CD1c-positive myeloid dendritic cell (primary cell): ENCODE results near the gene SUGP1.

Experiments used
- DNase-seq: peaks from one replicate; pipeline ENCODE4 v3.0.0-alpha.2; 2016; ENCODE audit errors: extremely low spot score

The SUGP1 gene

DNA sequence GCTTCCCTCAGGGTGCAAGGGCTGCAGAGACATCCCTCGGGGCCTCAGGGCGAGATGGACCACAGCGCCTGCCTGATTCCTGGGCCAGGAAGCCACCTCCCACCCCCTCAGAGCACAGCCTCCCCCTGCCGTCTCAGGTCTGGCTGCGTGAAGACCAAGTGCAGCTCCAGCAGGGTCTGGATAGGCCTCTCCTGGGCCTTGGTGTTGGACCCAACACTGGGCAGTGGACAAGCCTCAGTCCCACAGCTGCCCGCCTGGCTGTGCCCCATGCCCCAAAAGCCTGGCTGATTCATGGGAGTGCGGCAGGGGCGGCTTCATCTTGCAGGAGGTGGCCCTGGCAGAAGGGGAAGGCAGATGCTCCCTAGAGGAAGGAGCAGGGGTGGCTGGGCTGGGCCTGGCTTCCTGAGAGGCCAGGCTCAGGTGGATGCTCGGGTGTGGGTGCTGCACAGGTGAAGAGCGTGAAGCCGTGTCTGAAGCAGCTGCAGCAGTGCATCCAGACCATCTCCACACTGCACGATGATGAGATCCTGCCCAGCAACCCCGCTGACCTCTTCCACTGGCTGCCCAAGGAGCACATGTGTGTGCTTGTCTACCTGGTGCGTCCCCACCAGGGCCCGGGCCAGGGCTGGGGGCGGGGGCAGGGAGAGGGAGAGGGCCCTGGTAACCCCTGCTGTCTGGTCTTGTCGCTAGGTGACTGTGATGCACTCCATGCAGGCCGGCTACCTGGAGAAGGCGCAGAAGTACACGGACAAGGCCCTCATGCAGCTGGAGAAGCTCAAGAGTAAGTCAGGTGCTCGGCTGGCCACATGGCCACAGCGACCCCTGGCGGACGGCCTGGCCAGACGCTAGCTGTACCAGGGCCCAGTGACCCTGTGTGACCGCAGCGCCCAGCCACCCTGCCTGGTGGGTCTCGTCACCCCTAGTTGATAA, 22.0 kb upstream of the SUGP1 start:
- DNase-seq: no peak

DNA sequence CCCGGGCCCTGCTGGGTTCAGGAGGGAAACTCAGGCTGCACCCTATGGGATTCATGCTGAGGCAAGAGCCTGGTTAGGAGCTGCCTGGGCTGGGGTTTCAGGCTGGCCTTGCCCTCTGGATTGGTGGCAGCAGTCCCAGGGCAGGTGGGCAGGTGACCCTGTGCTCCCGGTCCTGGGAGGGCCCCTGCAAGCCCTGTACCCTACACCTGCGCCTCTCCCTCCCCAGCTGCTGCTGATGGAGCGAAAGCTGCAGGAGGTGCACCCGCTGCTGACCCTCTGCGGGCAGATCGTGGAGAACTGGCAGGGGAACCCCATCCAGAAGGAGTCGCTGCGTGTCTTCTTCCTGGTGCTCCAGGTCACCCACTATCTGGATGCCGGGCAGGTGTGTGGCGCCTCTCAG, 20.7 kb upstream of the SUGP1 start:
- DNase-seq: no peak

DNA sequence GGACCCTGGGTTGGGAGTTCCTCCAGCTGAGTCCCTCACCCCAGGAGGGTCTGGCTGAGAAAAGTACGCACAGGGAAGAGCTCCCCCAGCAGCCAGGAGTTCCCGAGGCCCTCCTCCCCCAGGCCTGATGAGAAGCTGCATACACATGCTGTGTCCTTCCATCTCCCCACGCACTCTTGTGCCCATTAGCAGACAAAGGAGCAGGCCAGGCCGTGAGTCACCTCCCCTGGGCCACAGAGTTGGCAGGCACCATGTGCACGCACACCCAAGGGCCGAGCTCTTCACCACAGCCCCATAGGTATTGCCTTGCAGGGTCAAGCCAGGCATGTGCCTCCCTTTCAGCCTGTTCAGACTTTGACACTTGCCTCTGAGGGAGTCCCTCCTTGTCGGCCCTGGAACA, 17.8 kb upstream of the SUGP1 start:
- DNase-seq: no peak

DNA sequence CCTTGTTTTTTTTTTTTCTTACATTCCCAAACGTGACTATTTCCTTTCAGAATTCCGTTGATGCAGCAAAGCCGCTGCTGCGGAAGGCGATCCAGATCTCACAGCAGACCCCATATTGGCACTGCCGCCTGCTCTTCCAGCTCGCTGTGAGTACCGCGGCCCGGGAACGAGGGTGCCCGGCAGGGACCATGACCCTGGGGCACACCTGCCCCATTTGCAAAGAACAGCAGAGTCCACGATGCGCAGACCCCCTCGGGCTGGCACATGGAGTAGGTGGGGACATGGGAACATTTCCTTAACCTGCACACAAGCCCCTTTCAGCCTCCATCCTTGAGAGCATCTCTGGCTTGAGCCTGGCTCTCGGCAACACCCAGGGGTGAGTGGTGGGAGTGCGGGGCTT, 16.8 kb upstream of the SUGP1 start:
- no peak for DNase-seq

DNA sequence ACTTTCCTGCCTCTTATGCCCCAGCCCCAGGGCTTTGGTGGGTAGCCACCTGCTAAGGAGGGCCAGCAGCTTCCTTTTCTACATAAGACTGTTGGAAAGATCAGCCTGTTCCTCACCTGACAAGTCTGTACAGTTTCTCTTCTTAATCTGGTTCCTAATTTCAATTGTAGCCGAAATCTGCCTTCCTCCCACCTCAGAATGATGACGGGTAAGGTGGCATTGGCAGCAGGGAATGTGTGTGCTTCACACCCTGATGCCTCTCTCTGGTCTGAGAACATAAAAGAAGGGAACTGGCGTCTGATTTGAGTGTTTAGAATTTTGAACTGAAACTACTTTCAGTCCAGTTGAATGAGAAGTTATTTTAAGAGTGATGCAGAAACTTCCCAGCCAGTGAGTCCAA, 16.3 kb upstream of the SUGP1 start:
- DNase-seq: no peak

DNA sequence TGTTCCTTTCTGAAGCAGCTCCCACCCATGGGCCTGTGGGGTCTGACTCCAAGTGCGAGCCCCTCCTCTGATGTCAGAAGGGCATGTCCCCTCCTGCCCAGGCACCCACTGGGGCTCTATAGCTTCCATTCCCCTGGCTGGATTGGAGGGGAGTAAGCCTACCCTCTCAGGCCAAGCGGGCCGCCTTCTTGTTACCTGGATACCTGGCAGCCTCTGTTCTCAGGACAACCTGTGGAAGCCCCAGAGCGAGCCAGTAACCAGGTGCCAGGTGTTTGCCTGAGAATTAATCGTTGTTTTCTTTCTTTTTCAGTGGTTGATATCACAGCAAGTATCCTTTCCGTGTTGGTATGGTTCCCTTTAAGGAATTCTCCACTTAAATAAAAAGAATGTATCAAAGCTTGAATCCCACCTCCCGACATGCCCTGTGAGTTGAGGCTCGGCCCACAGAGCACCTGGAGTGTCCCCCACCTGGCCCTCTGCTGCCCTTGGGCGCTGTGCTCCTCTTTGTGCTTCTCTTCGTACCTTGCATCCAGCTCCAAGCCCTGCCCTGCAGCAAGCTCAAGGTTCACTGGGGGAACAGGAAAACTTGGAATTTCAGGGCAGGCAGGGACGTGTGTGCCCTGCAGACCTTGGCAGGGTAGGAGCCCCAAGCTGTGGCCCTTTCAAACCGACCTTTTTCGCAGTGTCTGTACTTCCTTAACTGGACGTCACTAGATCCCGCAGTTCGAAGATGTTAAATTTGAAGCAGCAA, 15.3 kb upstream of the SUGP1 start:
- no peak for DNase-seq

DNA sequence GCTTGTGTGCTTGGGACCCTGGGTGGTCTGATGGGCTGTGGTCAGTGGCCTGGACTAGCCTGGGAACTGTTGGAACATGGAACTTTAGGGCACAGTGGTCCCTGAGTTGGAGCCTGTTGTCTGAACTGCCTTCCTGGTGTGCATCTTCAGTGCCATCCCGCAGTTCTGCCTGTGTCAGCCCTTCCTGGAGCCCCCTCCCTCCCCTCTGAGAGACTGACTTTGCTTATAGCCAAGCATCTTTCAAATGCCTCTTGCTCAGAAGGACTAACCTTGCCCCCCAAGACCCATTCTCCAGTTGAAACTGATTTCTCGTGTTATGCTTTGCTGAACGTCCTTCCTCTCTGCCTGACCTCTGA, 14.7 kb upstream of the SUGP1 start:
- DNase-seq: no peak

DNA sequence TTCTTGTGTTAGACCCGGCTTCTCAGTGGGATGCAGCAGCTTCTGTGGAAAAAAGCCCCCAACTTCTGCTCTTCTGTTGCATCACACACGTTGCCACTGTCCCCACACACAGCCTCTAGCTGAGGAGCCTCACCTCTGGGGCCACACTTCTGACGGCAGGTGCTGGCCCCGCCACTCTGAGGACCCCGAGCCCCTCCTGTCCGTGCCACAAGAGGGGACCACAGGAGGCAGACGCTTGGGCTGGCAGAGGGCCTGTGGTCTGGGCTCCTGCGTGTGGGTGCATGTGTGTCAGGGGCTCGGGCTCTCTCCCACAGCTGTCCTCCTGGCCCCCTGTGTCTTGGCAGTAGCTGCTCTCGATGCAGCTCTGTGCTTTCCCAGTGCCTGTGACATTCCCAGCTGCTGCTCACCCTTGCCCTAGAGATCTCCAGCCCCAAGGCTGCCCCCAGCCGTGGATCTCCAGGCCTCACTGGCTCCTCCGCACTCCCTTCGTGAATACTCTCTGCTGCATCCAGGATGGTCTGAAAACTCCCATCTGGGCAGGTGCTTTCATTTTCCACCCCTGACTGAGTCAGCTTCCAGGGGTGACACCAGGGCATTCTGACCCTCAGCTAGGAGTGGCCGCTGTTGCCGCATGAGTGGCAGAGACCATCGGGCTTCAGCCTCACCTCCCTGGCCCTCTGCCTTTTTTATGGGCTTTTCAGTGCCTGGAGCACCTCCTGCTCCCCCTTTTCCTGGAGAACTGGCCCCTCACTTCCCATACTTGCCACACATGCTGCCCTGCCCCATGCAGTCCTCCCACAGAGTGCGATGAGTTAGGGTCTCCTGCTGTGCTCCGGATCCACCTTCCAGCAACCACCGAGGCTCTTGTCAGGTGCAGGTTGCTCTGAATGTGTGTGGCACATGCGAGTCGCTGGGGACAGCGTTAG, 14.0 kb upstream of the SUGP1 start:
- DNase-seq: no peak

DNA sequence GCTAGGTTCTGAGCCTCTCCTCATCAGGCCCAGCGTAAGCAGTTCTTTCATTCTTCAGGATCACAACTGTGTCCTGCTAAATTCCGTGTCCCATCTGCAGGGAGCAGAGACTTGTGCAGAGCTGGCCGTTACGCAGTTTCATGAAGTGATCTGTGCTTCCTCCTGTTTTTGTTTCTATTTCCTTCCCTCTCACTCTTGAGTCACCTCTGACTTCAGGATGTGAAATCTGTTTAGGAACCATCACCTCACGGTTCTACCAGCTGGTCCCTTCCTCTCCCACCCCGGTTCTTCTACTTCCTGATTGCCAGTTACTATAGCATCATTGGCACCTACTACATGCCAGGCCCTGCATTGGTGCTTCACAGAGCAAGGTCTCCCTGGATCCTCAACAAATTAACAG, 8.8 kb upstream of the SUGP1 start:
- peak; percentile 56 for DNase-seq

DNA sequence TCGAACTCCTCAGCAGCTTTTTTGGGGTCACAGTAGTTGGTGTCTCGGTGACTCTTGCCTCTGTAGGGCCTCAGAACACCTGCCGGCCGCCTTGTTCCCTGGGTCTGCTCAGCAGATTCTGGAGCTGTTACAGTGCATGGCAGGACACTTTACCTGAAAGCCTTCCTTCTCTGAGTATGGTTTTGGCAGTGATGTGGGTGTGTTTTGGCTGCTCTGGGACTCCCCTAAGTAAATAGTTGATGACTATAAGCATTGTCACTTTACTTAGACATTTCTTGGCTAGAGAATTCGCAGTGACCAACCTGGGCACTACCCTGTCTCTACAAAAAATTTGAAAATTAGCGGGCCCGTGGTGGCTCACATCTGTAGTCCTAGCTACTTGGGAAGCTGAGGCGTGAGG, 7.4 kb upstream of the SUGP1 start:
- DNase-seq: no peak

DNA sequence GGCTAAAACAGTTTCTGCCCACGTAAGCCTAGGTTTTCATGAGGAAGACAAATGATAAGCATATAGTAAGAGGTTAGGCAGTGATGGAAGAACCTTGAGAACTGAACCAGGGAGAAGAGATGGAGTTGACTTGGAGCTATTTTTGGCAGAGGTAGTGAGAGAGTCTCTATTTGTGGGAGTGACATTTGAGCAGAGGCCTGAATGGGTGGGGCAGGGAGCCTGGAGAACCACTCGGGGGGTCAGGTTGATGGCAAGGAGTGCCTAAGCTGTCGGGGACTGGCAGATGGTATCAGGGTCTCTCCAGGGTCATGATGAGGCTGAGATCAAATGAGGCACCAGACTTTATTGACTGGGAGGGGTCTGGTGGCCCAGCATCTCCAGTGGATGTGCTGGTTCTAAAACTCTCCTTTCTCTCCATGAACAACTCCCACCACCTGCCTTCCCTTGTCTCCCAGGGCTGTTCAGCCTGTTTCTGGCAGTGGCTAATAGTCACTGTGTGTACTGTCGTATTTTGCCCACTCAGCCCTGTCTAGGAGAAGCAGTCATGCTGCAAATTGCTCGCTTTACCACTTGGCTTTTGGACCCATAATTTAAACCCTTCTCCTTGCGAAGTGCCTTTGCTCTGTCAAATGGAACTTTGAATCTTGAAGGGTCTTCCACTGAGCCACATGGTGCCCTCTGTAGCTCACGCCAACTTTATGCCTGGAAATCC, 3.9 kb upstream of the SUGP1 start:
- DNase-seq: no peak

DNA sequence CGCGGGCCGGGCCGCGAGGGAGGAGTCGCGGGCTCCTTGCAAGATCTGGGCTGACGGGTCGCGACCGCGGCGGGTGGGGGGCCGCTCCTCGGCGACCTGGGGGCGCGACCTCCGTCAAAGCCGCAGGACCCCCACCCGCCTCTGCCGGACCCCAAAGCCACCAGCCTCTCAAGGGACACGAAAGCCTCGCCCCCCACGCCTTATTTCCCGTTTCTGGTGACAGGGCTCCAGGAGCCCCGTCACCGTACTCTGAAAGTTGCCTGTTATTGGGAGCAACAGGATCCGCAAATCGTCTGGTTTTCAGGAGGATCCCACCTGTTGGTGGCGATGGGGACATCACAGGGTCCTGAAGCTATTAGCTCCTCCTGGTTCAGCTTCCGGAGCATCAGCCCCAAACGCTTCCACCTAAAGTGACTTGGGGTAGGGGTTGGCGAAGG, 850 bp upstream of the SUGP1 start:
- peak; percentile 65 for DNase-seq

DNA sequence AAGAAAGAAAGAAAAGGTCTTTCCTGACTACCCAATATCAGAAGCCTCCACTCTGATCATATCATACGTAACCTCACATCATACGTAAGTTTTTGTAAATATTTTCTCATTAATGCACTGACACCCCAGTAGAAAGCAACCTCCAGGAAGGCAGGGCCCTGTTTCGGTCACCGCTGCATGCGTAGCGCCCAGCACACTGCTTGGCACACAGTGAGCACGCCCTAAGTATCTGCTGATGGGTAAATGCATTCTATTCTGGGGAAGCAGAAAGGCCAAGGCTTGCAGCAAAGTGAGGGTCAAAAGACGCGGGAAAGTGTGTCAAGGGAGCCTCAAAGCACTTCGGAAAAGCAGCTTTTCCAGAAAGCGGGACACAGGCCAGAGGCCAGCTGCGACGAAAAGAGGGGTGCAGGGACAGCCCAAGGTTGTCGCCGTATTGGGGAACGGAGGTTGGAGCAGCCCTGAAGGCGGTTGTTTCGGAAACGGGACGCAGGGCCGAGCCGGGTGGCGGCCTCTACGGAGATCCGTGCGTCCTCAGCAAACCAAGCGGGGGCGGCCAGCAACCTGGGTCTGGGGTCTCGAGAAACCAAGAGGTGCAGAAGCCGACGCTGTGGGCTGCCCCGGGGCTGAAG, 463 bp downstream of the SUGP1 start:
- DNase-seq: no peak

DNA sequence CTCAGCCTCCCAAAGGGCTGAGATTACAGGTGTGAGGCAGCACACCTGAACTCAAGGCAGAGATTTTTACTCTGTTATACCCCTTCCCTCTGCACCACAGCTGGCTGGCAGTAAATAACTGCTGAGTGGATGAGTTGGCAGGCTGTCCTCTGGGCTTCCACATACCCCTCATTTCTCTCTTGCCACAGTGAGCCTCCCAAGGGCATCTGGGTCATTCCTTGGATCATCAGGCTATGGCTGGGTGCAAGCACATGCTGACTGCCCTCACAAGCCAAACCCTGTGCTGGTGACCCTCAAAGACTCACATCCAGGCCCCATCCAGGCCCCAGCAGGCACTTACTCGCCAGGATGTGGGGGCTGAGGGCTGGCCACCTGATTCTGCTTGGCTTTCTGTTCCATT, 4.2 kb downstream of the SUGP1 start:
- DNase-seq: no peak

DNA sequence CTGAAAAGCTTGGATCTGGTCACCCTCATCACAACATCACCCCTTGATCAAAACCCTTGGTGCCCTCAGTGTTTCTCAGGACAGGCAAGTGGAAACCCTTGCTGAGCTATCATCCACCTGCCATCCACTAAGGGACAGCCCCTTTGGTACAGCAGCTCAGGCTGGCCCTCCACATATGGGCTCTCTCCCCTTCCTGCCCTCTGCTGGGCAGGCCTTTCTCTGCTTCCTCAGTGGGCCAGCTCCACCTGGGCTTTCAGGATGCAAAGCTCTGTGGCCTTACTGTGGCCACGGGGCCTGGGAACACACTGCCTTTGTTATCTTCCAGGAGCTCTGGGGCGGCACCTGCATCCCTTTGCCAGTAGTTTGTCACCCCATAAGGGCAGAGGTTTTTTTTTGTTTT, 4.9 kb downstream of the SUGP1 start:
- no peak for DNase-seq

DNA sequence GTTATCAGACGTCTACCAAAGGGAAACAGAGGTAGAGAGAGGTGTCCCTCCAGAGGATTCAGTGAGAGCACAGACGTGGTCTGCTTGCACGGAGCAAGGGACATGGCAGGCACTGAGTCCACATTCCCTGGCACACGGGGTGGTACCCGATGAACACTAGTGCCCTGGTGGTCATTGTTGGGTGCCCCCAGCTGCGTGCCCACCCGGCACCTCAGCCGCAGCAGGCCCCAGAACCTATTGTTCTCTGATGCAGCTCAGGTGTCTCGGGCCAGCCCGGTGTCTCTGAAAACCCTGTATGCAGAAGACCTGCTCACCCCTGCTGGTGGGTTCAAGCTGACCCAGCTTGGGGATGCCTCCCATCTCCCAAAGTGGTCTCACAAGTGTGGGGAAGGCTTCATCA, 11.9 kb downstream of the SUGP1 start:
- DNase-seq: no peak

DNA sequence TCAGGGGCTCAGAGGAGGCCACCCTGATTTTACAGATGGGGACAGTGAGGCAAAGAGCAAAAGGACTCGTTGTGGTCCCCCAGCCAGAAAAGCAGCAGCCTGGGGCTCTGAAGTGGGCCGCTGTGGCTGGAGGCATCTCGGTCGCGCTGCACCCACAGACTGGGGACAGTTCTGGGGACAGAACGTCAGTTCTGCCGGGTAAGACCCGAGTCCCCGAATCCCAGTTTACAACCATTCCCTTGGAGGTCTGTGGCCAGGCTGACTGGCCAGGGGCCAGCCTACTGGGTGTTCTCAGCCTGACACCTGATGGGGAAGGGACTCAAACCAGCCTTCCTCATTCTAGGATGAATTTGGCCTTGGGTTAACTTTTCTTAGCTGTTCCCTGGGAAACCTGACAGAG, 14.1 kb downstream of the SUGP1 start:
- DNase-seq: no peak

DNA sequence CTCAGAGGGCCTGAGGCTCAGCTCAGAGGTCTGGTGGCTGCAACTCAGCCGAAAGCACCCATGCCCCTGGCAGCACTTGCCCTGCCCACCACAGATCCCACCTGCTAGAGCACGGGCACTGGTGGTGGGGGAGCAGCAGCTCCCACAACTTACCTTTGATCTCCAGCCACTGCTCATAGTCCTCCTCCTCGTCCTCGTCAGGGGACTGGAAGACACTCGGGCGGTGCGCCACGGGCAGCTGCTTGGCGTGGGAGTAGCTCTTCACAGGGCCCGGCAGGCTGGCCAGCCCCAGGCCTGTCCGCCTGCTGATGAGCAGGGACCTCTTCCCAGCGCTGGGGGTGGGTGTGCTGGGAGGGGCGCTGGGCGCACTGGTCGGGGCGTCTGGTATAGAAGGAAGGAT, 14.6 kb downstream of the SUGP1 start:
- DNase-seq: no peak

DNA sequence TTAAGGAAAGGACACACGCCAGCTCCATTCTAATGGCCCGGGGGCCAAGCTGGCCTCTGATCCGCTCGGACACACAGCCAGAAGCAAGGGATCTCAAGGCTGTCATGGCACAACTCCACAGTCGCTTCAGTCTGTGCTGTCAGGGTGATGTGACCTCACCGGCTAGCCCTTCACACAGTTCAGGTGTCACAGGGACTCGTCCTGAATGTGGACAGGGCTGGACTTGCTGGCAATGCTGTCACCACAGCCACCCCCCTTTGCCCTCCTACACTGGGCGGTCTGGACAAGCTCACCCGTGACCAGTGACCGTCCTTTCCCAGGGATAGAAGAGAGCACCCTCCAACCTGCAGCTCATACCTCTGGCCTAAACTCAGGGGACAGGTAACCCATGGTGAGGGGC, 15.2 kb downstream of the SUGP1 start:
- no peak for DNase-seq

DNA sequence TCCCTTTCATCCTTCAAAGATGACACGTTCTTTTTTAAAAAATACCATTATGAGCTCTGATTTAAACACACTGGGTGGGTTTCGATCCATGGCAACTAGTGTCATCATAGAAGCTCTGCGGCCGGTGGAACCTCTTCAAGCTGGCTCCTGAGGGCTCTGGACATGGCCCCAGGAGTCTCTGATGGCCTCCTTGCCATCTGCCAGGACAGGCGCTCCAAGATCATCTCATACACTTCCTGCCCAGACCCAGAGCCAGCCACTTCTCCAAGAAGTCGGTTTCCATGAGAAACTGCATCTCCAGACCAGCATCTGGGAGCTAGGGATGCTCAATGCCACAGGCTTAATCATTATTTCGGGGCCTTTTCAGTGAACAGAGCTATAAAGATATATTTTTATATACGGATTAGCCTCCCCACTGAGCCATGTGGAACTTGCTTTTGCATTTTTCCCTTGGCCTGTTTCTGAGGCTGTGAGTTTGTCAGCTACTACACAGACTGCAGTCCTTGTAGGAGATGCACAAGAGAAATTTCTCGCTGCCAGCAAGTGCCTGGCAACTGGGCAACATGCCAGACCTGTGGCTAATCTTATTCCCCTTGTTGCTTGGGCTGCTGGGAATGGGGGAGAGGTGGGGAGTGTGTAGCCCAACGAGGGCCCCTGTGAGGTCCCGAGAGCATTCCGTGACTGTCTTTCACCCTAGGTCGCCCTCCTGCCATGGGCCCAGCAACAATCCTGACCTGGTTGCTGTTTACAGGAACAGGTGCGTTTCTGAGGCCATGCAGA, 15.9 kb downstream of the SUGP1 start:
- no peak for DNase-seq
